GM23248 (cell line): ENCODE results near the gene GAD2. TPM values are rescaled to one million over a fixed set of nuclear protein-coding genes. Genes with fewer than 3 reads are reported as not detected.

ENCODE experiments used
- DNase-seq: peaks from one replicate; pipeline ENCODE4 v3.0.0-alpha.2; 2015
- H2AFZ ChIP-seq: fragments of 200-600 bp; sonication (generic); 2 replicates; pipeline ENCODE4 v1.6.1; 2016; ENCODE audit warnings: antibody characterized with exemption
- H3F3A ChIP-seq: fragments of 200-600 bp; sonication (generic); 2 replicates; pipeline ENCODE4 v1.6.1; 2016; ENCODE audit warnings: mild to moderate bottlenecking, antibody characterized with exemption, mixed run types; ENCODE audit not compliant: insufficient read depth
- H3K27ac ChIP-seq: fragments of 200-600 bp; sonication (generic); 2 replicates; pipeline ENCODE4 v1.5.1; 2016; ENCODE audit warnings: mild to moderate bottlenecking
- H3K27me3 ChIP-seq: fragments of 200-600 bp; sonication (generic); replicated peaks from 2 replicates; pipeline ENCODE4 v1.6.1; 2016; ENCODE audit warnings: mild to moderate bottlenecking; ENCODE audit not compliant: insufficient read depth
- H3K36me3 ChIP-seq: fragments of 200-600 bp; sonication (generic); 2 replicates; pipeline ENCODE4 v1.6.1; 2016; ENCODE audit warnings: low read depth, mild to moderate bottlenecking
- H3K4me1 ChIP-seq: fragments of 200-600 bp; sonication (generic); 2 replicates; pipeline ENCODE4 v1.6.1; 2016; ENCODE audit warnings: mild to moderate bottlenecking; ENCODE audit not compliant: insufficient read depth
- H3K4me2 ChIP-seq: fragments of 200-600 bp; sonication (generic); one replicate; pipeline ENCODE4 v1.6.1; 2016; ENCODE audit warnings: mild to moderate bottlenecking; ENCODE audit not compliant: unreplicated experiment
- H3K4me3 ChIP-seq: fragments of 200-600 bp; sonication (generic); 2 replicates; pipeline ENCODE4 v1.5.1; 2016; ENCODE audit warnings: mild to moderate bottlenecking
- H3K79me2 ChIP-seq: fragments of 200-600 bp; sonication (generic); 2 replicates; pipeline ENCODE4 v1.6.1; 2016; ENCODE audit warnings: mild to moderate bottlenecking; ENCODE audit not compliant: insufficient read depth
- H3K9ac ChIP-seq: fragments of 200-600 bp; sonication (generic); 2 replicates; pipeline ENCODE4 v1.6.1; 2016; ENCODE audit warnings: mild to moderate bottlenecking
- H3K9me2 ChIP-seq: fragments of 200-600 bp; sonication (generic); 2 replicates; pipeline ENCODE4 v1.6.1; 2016; ENCODE audit warnings: mixed run types, mild to moderate bottlenecking, moderate library complexity; ENCODE audit not compliant: insufficient read depth
- H3K9me3 ChIP-seq: fragments of 200-600 bp; sonication (generic); one replicate; pipeline ENCODE4 v1.6.1; 2017; ENCODE audit warnings: low read depth
- H4K20me1 ChIP-seq: fragments of 200-600 bp; sonication (generic); 2 replicates; pipeline ENCODE4 v1.6.0; 2016; ENCODE audit not compliant: insufficient read depth
- EZH2 ChIP-seq: fragments of 200-600 bp; sonication (generic); IDR thresholded peaks from 2 replicates; pipeline ENCODE4 v1.6.1; 2018; ENCODE audit warnings: antibody characterized with exemption, mild to moderate bottlenecking; ENCODE audit not compliant: insufficient read depth, poor library complexity, severe bottlenecking
- EZH2phosphoT487 ChIP-seq: fragments of 200-600 bp; sonication (generic); IDR thresholded peaks from 2 replicates; pipeline ENCODE4 v1.6.1; 2018; ENCODE audit warnings: antibody characterized with exemption, moderate library complexity, mild to moderate bottlenecking, low read depth; ENCODE audit not compliant: insufficient read depth
- WGBS, 2 experiments: methylation state at CpG; one replicate each; pipeline ENCODE4 v1.1.6; 2015 to 2017; ENCODE audit warnings: low lambda C conversion rate in 2 of 2, low coverage in 1 of 2; ENCODE audit errors: missing lambda C conversion rate in 2 of 2; 5-methylcytosine and 5-hydroxymethylcytosine counted together
- in situ Hi-C: fragments of 300-500 bp; cut with MboI; formaldehyde crosslinking; loops from 2 replicates; pipeline ENCODE4 v1.15.0; 2020
- polyA plus RNA-seq: library from polyadenylated mRNA; unstranded; fragments of >200 nt; fragmentation: Nextera tagmentation; extraction: Ambion mirVana; gene quantifications from 2 replicates; pipeline ENCODE4 v1.2.1, GENCODE V29; 2016
- total RNA-seq: library from RNA; depleted of rRNA; stranded (reverse); fragments of >200 nt; shearing (Covaris generic); gene quantifications from 2 replicates; pipeline ENCODE4 v1.2.3, GENCODE V29; 2014

The GAD2 gene
- total and polyA plus RNA-seq, 2 experiments from 2014 or later, result not detected

DNA sequence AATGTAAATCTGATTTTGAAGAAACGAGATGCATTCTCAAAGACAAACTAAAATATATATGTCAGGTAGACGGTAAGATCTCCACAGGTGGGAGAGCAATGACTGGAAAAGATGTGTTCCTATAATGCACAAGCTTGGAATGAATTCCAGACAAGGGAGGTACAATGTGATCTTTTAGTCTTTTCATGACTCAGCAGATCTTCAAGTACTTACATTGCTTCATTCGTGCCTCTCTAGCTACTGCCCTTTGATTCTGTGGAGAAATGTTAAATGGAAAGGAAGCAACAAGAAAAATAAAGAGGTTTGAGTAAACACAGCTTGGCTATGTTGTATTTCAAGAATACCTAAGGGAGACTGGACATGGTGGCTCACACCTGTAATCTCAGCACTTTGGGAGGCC, 106.6 kb downstream of the GAD2 start:
- Histone ChIP-seq H3K9me3 (no peaks in the 10 kb centered on the region), H3K4me3 (no peak overlapping the region), H3K4me1 (no peaks in the 10 kb centered on the region), H3K27ac (no peak overlapping the region), H3K36me3 (no peaks in the 10 kb centered on the region), H4K20me1 (no peaks in the 10 kb centered on the region), H3K4me2 (no peak overlapping the region), H2AFZ (no peak overlapping the region), H3K9ac (no peak overlapping the region), H3K27me3 (peaks cover 6% of the 10 kb centered on the region; the same call in 1 of the 2 replicates), H3K9me2 (no peaks in the 10 kb centered on the region), H3K79me2 (no peaks in the 10 kb centered on the region), H3F3A (no peaks in the 10 kb centered on the region)
- DNase-seq, result no peak
- in situ Hi-C loops, result no loop called here
- 39 to 49% methylated on average over 3 of the region's 3 CpGs for WGBS, 2 experiments
- TF ChIP-seq EZH2 (no peak), EZH2phosphoT487 (no peak)

DNA sequence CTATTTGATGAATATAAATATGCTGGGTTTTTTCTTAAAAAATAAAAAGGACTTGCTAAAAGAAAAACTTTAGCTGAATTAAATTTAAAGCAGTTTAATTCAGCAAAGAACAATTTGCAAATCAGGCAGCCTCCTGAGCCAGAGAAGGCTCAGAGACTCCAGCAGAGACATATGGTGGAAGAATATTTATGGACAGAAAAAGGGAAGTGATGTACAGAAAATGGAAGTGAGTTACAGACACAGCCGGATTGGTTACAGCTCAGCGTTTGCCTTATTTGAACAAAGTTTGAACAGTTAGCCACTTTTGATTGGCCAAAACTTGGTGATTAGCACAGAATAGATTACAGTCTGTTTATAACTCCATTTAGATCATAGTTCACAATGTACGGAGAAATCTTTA, 110.3 kb downstream of the GAD2 start:
- H3K36me3 ChIP-seq, result no peaks in the 10 kb centered on the region
- H3K9me2 ChIP-seq, result no peaks in the 10 kb centered on the region
- 88% methylated on average over 3 of the region's 3 CpGs for WGBS, 2 experiments
- H3K27ac ChIP-seq, result no peak overlapping the region
- H4K20me1 ChIP-seq, result no peaks in the 10 kb centered on the region
- H3K27me3 ChIP-seq, result no peaks in the 10 kb centered on the region
- no peaks in the 10 kb centered on the region for H3K79me2 ChIP-seq
- no peak for DNase-seq
- no peaks in the 10 kb centered on the region; the same call in 1 of the 2 replicates for H3K4me1 ChIP-seq
- H3K9ac ChIP-seq, result no peak overlapping the region
- H3F3A ChIP-seq, result no peaks in the 10 kb centered on the region
- no peaks in the 10 kb centered on the region for H3K9me3 ChIP-seq
- TF ChIP-seq EZH2phosphoT487, result no peak
- no peak for TF ChIP-seq EZH2
- no peak overlapping the region for H3K4me3 ChIP-seq
- H3K4me2 ChIP-seq, result no peak overlapping the region
- H2AFZ ChIP-seq, result no peak overlapping the region
- in situ Hi-C loops, result loop anchor here (25.0 kb wide), 1 partner anchor 360 kb away; the partner anchor contains the start of gene PDSS1

DNA sequence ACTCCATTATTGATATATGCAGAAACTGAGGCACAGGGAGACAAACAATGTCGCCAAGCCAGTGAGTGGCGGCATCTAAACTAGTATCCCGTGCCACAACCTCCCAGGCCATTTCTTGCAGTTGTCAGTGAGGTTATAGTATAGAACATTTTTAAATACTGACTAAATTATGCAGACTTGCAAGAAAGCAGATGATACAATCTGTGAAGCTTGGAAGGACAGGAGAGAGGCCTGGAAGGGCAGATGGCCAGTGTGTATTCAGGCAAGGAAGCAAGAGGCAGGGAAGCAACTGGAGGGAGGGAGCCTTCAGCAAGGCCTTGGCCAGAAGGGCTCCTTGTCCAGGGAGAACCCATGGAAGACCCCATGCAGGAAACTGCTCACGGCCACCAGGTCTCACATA, 111.2 kb downstream of the GAD2 start:
- TF ChIP-seq EZH2 (no peak), EZH2phosphoT487 (no peak)
- H3K4me3 ChIP-seq, result no peak overlapping the region
- H3K4me2 ChIP-seq, result no peak overlapping the region
- in situ Hi-C loops, result loop anchor here (25.0 kb wide), 1 partner anchor 359 kb away; the partner anchor contains the start of gene PDSS1
- no peaks in the 10 kb centered on the region for H3F3A ChIP-seq
- no peak for DNase-seq
- H3K9ac ChIP-seq, result no peak overlapping the region
- H3K27me3 ChIP-seq, result no peaks in the 10 kb centered on the region
- H3K9me3 ChIP-seq, result no peaks in the 10 kb centered on the region
- no peaks in the 10 kb centered on the region for H3K9me2 ChIP-seq
- WGBS, 2 experiments, result 57 to 75% methylated on average over 4 of the region's 4 CpGs
- H2AFZ ChIP-seq, result no peak overlapping the region
- no peaks in the 10 kb centered on the region; the same call in 1 of the 2 replicates for H3K4me1 ChIP-seq
- no peaks in the 10 kb centered on the region for H3K36me3 ChIP-seq
- no peaks in the 10 kb centered on the region for H3K79me2 ChIP-seq
- no peaks in the 10 kb centered on the region for H4K20me1 ChIP-seq
- no peak overlapping the region for H3K27ac ChIP-seq

DNA sequence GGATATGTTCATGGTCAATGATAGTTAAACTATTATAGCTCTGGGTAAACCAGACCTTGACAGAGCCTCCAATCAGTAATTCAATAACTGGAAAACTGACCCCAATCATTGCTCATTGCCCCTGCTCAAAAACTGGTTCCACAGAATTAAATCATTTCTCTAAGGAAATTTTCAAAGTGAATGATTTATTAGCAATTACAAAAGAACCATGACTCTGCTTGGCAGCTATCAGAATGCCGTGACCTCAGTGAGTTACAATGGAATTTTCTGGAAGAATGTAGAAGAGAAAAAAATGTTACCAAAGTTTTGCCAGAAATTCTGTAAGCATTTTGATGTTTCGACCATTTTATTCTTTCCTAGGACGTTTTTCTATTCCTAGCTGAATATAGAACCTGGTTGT, 114.8 kb downstream of the GAD2 start:
- no peaks in the 10 kb centered on the region for H3K79me2 ChIP-seq
- no peak for TF ChIP-seq EZH2
- TF ChIP-seq EZH2phosphoT487, result no peak
- no peaks in the 10 kb centered on the region for H3K27me3 ChIP-seq
- no peak overlapping the region for H3K4me3 ChIP-seq
- H3K27ac ChIP-seq, result no peak overlapping the region
- H3K4me2 ChIP-seq, result no peak overlapping the region
- peaks cover 4% of the 10 kb centered on the region; the same call in 1 of the 2 replicates for H3K4me1 ChIP-seq
- H3K9me2 ChIP-seq, result no peaks in the 10 kb centered on the region
- no peak overlapping the region for H3K9ac ChIP-seq
- in situ Hi-C loops, result loop anchor here (10.0 to 25.0 kb wide), 3 partner anchors 223 to 533 kb away; partner anchors contain the start of genes ABI1 and PDSS1
- no peaks in the 10 kb centered on the region for H3F3A ChIP-seq
- no peaks in the 10 kb centered on the region for H3K36me3 ChIP-seq
- WGBS, 2 experiments, result 18 to 24% methylated on average over 3 of the region's 3 CpGs
- peak; percentile 40 for DNase-seq
- H3K9me3 ChIP-seq, result peaks cover 4% of the 10 kb centered on the region
- no peaks in the 10 kb centered on the region for H4K20me1 ChIP-seq
- no peak overlapping the region; the same call in 1 of the 2 replicates for H2AFZ ChIP-seq
